Tibial nerve (tissue), 4 donors: ENCODE measurements around the gene MUSTN1.

Source experiments
- CTCF ChIP-seq, 5 experiments: fragments of 200-600 bp in 3 of 5; fragments of 450-650 bp in 2 of 5; sonication (generic) in 3 of 5; IDR thresholded peaks; one replicate each; pipeline ENCODE4 v1.5.1; 2016 to 2019; ENCODE audit warnings: antibody characterized with exemption in 5 of 5, mild to moderate bottlenecking in 3 of 5, moderate library complexity in 2 of 5
- EP300 ChIP-seq, 2 donors: sonication (generic); formaldehyde crosslinking; IDR thresholded peaks; one replicate each; pipeline ENCODE4 v1.6.1; 2017; ENCODE audit warnings: antibody characterized with exemption in 2 of 2, mild to moderate bottlenecking in 1 of 2
- POLR2A ChIP-seq, 2 donors: fragments of 450-650 bp; IDR thresholded peaks; one replicate each; pipeline ENCODE4 v1.6.1; 2017; ENCODE audit warnings: antibody characterized with exemption in 2 of 2, mild to moderate bottlenecking in 2 of 2, moderate library complexity in 2 of 2

- TF ChIP-seq CTCF (IDR thresholded peaks at IDR 0.05) = no peak
- no peak for TF ChIP-seq POLR2A (IDR thresholded peaks at IDR 0.05)
- peak in 1 of 2 donors; percentile 70 for TF ChIP-seq EP300 (IDR thresholded peaks at IDR 0.05)
These were observed 10.3 kb upstream of the MUSTN1 start for GRCh38 chr3:52845157-52845556.
